SK-N-SH (cell line): ENCODE measurements around the gene NT5DC3. TPM values are rescaled to one million over a fixed set of nuclear protein-coding genes. Genes with fewer than 3 reads are reported as not detected.

ENCODE experiments used
- CTCF ChIA-PET: fragments of 300-600, 350-600 bp; formaldehyde crosslinking; extraction: SDS; loops from one replicate; lab custom pipeline; 2021; lab: Yijun Ruan, JAX
- POLR2A ChIA-PET: fragments of 350-600 bp; sonication (Branson Sonifier 250); formaldehyde crosslinking; extraction: SDS; loops from one replicate; lab custom pipeline; 2020; ENCODE audit warnings: antibody characterized with exemption, inconsistent platforms; lab: Yijun Ruan, JAX
- DNase-seq: peaks from one replicate; pipeline ENCODE4 v3.0.0; 2012
- H2AFZ ChIP-seq: fragments of 200-600 bp; sonication (generic); 2 replicates; pipeline ENCODE4 v1.8.1; 2016; ENCODE audit warnings: antibody characterized with exemption, mild to moderate bottlenecking, low read depth
- H3F3A ChIP-seq: fragments of 200-600 bp; sonication (generic); replicated peaks from 2 replicates; pipeline ENCODE3; 2016; ENCODE audit warnings: antibody characterized with exemption, mild to moderate bottlenecking; ENCODE audit not compliant: insufficient read depth
- H3K27ac ChIP-seq, 2 experiments: fragments of 200-500 bp in 1 of 2; fragments of 200-600 bp in 1 of 2; sonication (Bioruptor generic) in 1 of 2; sonication (generic), shearing (Covaris generic) in 1 of 2; 2 replicates each; pipeline versions ENCODE4 v1.5.1 to v1.6.1; 2014 to 2016; ENCODE audit warnings: low read depth in 2 of 2, inconsistent platforms in 1 of 2, low read length in 1 of 2, mild to moderate bottlenecking in 1 of 2, mixed read lengths in 1 of 2
- H3K27me3 ChIP-seq: fragments of 200-600 bp; sonication (generic), shearing (Covaris generic); 2 replicates; pipeline ENCODE4 v1.6.1; 2016; ENCODE audit warnings: mixed run types; ENCODE audit not compliant: insufficient read depth
- H3K36me3 ChIP-seq, 2 experiments: fragments of 200-500 bp in 1 of 2; fragments of 200-600 bp in 1 of 2; sonication (Bioruptor generic) in 1 of 2; sonication (generic) in 1 of 2; replicated peaks in 1 of 2; 2 replicates each; pipeline versions ENCODE3 to v1.5.1; 2014 to 2016; ENCODE audit warnings: low read length in 1 of 2, mild to moderate bottlenecking in 1 of 2; ENCODE audit not compliant: insufficient read depth in 2 of 2, control insufficient read depth in 1 of 2
- H3K4me1 ChIP-seq, 2 experiments: fragments of 200-500 bp in 1 of 2; fragments of 200-600 bp in 1 of 2; sonication (Bioruptor generic) in 1 of 2; sonication (generic), shearing (Covaris generic) in 1 of 2; 2 replicates each; pipeline versions ENCODE4 v1.5.1 to v1.6.1; 2014 to 2016; ENCODE audit warnings: low read depth in 1 of 2, low read length in 1 of 2, mixed run types in 1 of 2; ENCODE audit not compliant: insufficient read depth in 2 of 2, control insufficient read depth in 1 of 2
- H3K4me2 ChIP-seq: fragments of 200-600 bp; sonication (generic), shearing (Covaris generic); 2 replicates; pipeline ENCODE4 v1.6.1; 2017; ENCODE audit warnings: mixed run types
- H3K4me3 ChIP-seq, 2 experiments: fragments of 200-500 bp in 1 of 2; fragments of 200-600 bp in 1 of 2; sonication (Bioruptor generic) in 1 of 2; sonication (generic), shearing (Covaris generic) in 1 of 2; 2 replicates each; pipeline versions ENCODE4 v1.5.1 to v1.8.1; 2014 to 2016; ENCODE audit warnings: low read depth in 2 of 2, inconsistent platforms in 1 of 2, low read length in 1 of 2, mild to moderate bottlenecking in 1 of 2, mixed read lengths in 1 of 2, moderate library complexity in 1 of 2
- H3K79me2 ChIP-seq: fragments of 200-600 bp; sonication (generic); 2 replicates; pipeline ENCODE4 v1.8.1; 2017; ENCODE audit warnings: mild to moderate bottlenecking; ENCODE audit not compliant: insufficient read depth
- H3K9ac ChIP-seq: fragments of 200-600 bp; sonication (generic); 2 replicates; pipeline ENCODE4 v1.6.1; 2017; ENCODE audit warnings: mixed run types
- H3K9me2 ChIP-seq: fragments of 200-600 bp; sonication (generic); 2 replicates; pipeline ENCODE4 v1.6.1; 2017; ENCODE audit warnings: mixed run types
- H3K9me3 ChIP-seq: fragments of 200-600 bp; sonication (generic); 2 replicates; pipeline ENCODE4 v1.6.1; 2017; ENCODE audit warnings: mixed run types, mild to moderate bottlenecking, moderate library complexity
- H4K20me1 ChIP-seq: fragments of 200-600 bp; sonication (generic); 2 replicates; pipeline ENCODE4 v1.6.1; 2017; ENCODE audit warnings: mild to moderate bottlenecking, mixed run types; ENCODE audit not compliant: insufficient read depth
- ELF1 ChIP-seq: IDR thresholded peaks from 2 replicates; pipeline ENCODE4 v1.4.0; 2012
- EZH2phosphoT487 ChIP-seq: fragments of 200-600 bp; sonication (generic); IDR thresholded peaks from 2 replicates; pipeline ENCODE4 v1.6.1; 2017; ENCODE audit warnings: low read depth, mixed run types, mild to moderate bottlenecking, antibody characterized with exemption, moderate library complexity, borderline replicate concordance
- FOXJ3 ChIP-seq: sonication (generic); formaldehyde crosslinking; IDR thresholded peaks from 2 replicates; pipeline ENCODE4 v1.5.1; 2020; ENCODE audit warnings: mild to moderate bottlenecking, missing genetic modification reagents
- FOXM1 ChIP-seq: IDR thresholded peaks from 2 replicates; pipeline ENCODE4 v1.4.0; 2012; ENCODE audit warnings: low read depth, mild to moderate bottlenecking
- GATA2 ChIP-seq: sonication (generic); formaldehyde crosslinking; IDR thresholded peaks from 2 replicates; pipeline ENCODE4 v1.5.0; 2020; ENCODE audit warnings: mild to moderate bottlenecking, missing genetic modification reagents
- IRF3 ChIP-seq: fragments of 150-350 bp; IDR thresholded peaks from 2 replicates; pipeline ENCODE4 v1.6.1; 2016; ENCODE audit warnings: mild to moderate bottlenecking, low read depth, low read length
- JUND ChIP-seq: IDR thresholded peaks from 2 replicates; pipeline ENCODE4 v1.4.0; 2012
- MAX ChIP-seq: IDR thresholded peaks from 2 replicates; pipeline ENCODE4 v1.4.0; 2012; ENCODE audit warnings: low read depth
- NRF1 ChIP-seq: IDR thresholded peaks from 2 replicates; pipeline ENCODE4 v1.6.1; 2012; ENCODE audit warnings: low read depth, mild to moderate bottlenecking, low read length
- PBX3 ChIP-seq: IDR thresholded peaks from 2 replicates; pipeline ENCODE4; 2012
- POLR2AphosphoS5 ChIP-seq: IDR thresholded peaks from 2 replicates; pipeline ENCODE4 v1.6.1; 2012; ENCODE audit warnings: low read depth, low read length
- RCOR1 ChIP-seq: fragments of 150-350 bp; IDR thresholded peaks from 2 replicates; pipeline ENCODE4 v1.6.1; 2017; ENCODE audit warnings: antibody characterized with exemption, low read length
- RFX5 ChIP-seq: IDR thresholded peaks from 2 replicates; pipeline ENCODE4 v1.6.1; 2012; ENCODE audit warnings: mild to moderate bottlenecking, improper control_type of control experiment, low read length
- RXRA ChIP-seq: IDR thresholded peaks from 2 replicates; pipeline ENCODE4 v1.4.0; 2012; ENCODE audit warnings: low read depth, mild to moderate bottlenecking, borderline replicate concordance
- SIN3A ChIP-seq: IDR thresholded peaks from 2 replicates; pipeline ENCODE4 v1.6.1; 2012; ENCODE audit warnings: low read depth, mild to moderate bottlenecking, low read length, moderate library complexity, borderline replicate concordance
- SMC3 ChIP-seq: IDR thresholded peaks from 2 replicates; pipeline ENCODE4 v1.6.1; 2012; ENCODE audit warnings: low read depth, low read length, improper control_type of control experiment
- TAF1 ChIP-seq: IDR thresholded peaks from 2 replicates; pipeline ENCODE4 v1.6.1; 2012; ENCODE audit warnings: low read depth, mild to moderate bottlenecking, low read length, moderate library complexity, borderline replicate concordance
- TEAD4 ChIP-seq: IDR thresholded peaks from 2 replicates; pipeline ENCODE4 v1.4.0; 2012; ENCODE audit warnings: mild to moderate bottlenecking, borderline replicate concordance; ENCODE audit not compliant: insufficient read depth
- ZBTB33 ChIP-seq: IDR thresholded peaks from 2 replicates; pipeline ENCODE4 v1.4.0; 2012; ENCODE audit warnings: low read depth, borderline replicate concordance
- WGBS: methylation state at CpG from one replicate; pipeline ENCODE4 v1.1.6; 2017; ENCODE audit warnings: low lambda C conversion rate; 5-methylcytosine and 5-hydroxymethylcytosine counted together
- polyA plus RNA-seq, 3 experiments: library from polyadenylated mRNA; depleted of rRNA; stranded (reverse); fragments of >200 nt; gene quantifications; 2 replicates each; pipeline ENCODE4 v1.2.3, GENCODE V29; 2012
- TF ChIP-seq, protein P1 (sequence below): IDR thresholded peaks from 2 replicates; pipeline ENCODE4 v1.6.1; 2012; ENCODE audit warnings: mild to moderate bottlenecking, low read depth, low read length, moderate library complexity

NT5DC3 gene
- polyA plus RNA-seq, 1 of the 3 experiments (the other 2 are of a cell fraction): 11.0 TPM

- no peaks in the 10 kb centered on the region for H3F3A ChIP-seq
- H3K9me3 ChIP-seq: 0 out of 2 replicates have a peak, but pooled peaks cover 8% of the 10 kb centered on the region
- H3K4me1 ChIP-seq: peaks cover 3 to 10% of the 10 kb centered on the region in 2 experiments; a peak in 3 of 4 replicates
- CTCF ChIA-PET: interaction anchor here (0.9 to 1.5 kb wide), 3 partner anchors 9 to 42 kb away, joined by 3 to 4 read pairs (median 3); no protein-coding TSS in a partner anchor
- no peaks in the 10 kb centered on the region for H3K27me3 ChIP-seq
- H3K9me2 ChIP-seq: no peaks in the 10 kb centered on the region
- peaks cover 0 to 16% of the 10 kb centered on the region in 2 experiments for H3K36me3 ChIP-seq
- POLR2A ChIA-PET: no interaction called here
- H4K20me1 ChIP-seq: peaks cover 24% of the 10 kb centered on the region
- H3K9ac ChIP-seq: no peak overlapping the region
- DNase-seq: no peak
- H3K27ac ChIP-seq: no peak overlapping the region
- H2AFZ ChIP-seq: no peak overlapping the region
- H3K4me2 ChIP-seq: no peak overlapping the region
- 81% methylated on average over 3 of the region's 3 CpGs for WGBS
- no peak for TF ChIP-seq FOXM1
- TF ChIP-seq SMC3: no peak
- no peak for TF ChIP-seq FOXJ3 (CRISPR knock-in tag)
- TF ChIP-seq SIN3A: no peak
- no peak for TF ChIP-seq RFX5
- TF ChIP-seq RCOR1: no peak
- TF ChIP-seq, protein P1, sequence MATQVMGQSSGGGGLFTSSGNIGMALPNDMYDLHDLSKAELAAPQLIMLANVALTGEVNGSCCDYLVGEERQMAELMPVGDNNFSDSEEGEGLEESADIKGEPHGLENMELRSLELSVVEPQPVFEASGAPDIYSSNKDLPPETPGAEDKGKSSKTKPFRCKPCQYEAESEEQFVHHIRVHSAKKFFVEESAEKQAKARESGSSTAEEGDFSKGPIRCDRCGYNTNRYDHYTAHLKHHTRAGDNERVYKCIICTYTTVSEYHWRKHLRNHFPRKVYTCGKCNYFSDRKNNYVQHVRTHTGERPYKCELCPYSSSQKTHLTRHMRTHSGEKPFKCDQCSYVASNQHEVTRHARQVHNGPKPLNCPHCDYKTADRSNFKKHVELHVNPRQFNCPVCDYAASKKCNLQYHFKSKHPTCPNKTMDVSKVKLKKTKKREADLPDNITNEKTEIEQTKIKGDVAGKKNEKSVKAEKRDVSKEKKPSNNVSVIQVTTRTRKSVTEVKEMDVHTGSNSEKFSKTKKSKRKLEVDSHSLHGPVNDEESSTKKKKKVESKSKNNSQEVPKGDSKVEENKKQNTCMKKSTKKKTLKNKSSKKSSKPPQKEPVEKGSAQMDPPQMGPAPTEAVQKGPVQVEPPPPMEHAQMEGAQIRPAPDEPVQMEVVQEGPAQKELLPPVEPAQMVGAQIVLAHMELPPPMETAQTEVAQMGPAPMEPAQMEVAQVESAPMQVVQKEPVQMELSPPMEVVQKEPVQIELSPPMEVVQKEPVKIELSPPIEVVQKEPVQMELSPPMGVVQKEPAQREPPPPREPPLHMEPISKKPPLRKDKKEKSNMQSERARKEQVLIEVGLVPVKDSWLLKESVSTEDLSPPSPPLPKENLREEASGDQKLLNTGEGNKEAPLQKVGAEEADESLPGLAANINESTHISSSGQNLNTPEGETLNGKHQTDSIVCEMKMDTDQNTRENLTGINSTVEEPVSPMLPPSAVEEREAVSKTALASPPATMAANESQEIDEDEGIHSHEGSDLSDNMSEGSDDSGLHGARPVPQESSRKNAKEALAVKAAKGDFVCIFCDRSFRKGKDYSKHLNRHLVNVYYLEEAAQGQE: no peak
- no peak for TF ChIP-seq GATA2 (CRISPR knock-in tag)
- TF ChIP-seq RXRA: no peak
- no peak overlapping the region for H3K4me3 ChIP-seq
- peaks cover 99% of the 10 kb centered on the region for H3K79me2 ChIP-seq
Observed at GRCh38 chr12:103834942-103835341, 6.1 kb downstream of the NT5DC3 start.

DNA sequence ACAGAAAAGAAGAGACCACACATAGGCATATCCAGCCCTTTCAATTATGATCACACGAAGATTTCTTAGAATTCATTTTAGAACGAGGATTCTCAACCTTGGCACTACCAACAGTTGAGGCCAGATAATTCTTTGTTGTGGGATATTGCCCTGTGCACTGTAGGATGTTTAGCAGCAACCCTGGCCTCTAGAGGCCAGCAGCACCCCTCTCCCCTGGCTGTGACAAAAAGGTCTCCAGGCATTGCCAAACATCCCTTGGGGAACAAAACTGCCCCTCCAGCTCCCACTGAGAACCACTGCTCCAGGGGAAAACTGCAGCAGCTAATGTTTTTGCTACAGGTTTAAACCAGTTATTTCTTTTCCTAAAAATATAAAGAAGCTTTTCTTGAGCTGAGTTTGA lies 7.1 kb downstream of the NT5DC3 start:
- H3F3A ChIP-seq: peaks cover 2% of the 10 kb centered on the region
- WGBS: 94% methylated on average over 2 of the region's 2 CpGs
- peaks cover 0 to 10% of the 10 kb centered on the region in 2 experiments; a peak in 2 of 4 replicates for H3K4me1 ChIP-seq
- CTCF ChIA-PET: interaction anchor here (0.9 to 1.5 kb wide), 4 partner anchors 8 to 43 kb away, joined by 3 to 4 read pairs (median 4); no protein-coding TSS in a partner anchor
- H3K9ac ChIP-seq: no peak overlapping the region
- peaks cover 0 to 16% of the 10 kb centered on the region in 2 experiments for H3K36me3 ChIP-seq
- no peak for DNase-seq
- H3K4me2 ChIP-seq: no peak overlapping the region
- H3K27me3 ChIP-seq: no peaks in the 10 kb centered on the region
- no peak overlapping the region for H3K27ac ChIP-seq
- POLR2A ChIA-PET: no interaction called here
- no peak overlapping the region for H3K4me3 ChIP-seq
- peaks cover 98% of the 10 kb centered on the region for H3K79me2 ChIP-seq
- H3K9me2 ChIP-seq: no peaks in the 10 kb centered on the region
- no peak overlapping the region for H2AFZ ChIP-seq
- peaks cover 16% of the 10 kb centered on the region for H4K20me1 ChIP-seq
- 0 out of 2 replicates have a peak, but pooled peaks cover 8% of the 10 kb centered on the region for H3K9me3 ChIP-seq
- TF ChIP-seq PBX3 (no peak), JUND (no peak), RCOR1 (no peak), POLR2AphosphoS5 (no peak), TEAD4 (no peak), ELF1 (no peak), GATA2 (CRISPR knock-in tag) (no peak), IRF3 (no peak), TAF1 (no peak), MAX (no peak), NRF1 (no peak), ZBTB33 (no peak), RXRA (no peak), EZH2phosphoT487 (no peak), FOXJ3 (CRISPR knock-in tag) (no peak)
